ENCODE data around the gene HEXIM2. TPM values are rescaled to one million over a fixed set of nuclear protein-coding genes. Genes with fewer than 3 reads are reported as not detected.

The HEXIM2 gene
- total and polyA plus RNA-seq, 2 of the 4 experiments (the other 2 are of a cell fraction): 4.5 to 6.1 TPM

DNA sequence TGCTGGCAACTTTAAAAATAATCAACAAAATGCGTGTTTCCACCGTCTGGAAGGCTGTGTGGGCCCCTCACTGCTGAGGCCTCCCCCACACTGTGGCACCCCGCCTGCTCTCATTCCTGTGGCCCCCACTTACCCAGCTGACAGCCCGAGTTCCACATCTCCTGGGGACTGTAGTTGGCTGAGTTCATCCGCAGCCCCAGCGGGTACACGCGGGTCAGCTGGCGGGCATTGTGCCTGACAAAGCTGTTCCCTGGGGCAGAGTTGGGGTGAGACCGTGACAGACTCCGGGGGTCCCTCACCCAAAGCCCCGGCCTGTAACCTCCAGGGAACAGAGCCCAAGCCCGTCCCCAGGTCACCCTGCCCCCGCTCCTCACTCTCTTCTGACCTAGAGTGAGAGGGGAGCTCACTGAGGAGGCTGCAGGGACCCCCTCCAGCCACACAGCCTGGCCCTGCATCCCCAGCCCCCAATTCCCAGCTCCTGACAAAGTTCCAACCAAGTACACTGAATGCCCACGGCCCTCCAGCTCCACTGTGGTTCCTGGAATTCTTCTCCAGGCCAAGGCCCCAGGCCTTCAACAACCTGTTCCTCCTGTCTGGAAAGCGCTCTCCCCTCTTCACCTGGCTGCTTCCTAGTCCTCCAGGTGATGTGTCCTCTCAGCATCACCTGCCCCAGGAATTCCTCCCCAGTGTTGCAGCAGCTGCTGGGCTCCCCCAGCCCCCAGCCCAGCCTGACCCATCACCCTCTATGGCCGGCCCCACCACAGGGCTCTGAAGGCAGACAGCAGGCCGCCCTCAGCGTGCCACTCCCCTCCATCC, 47.4 kb upstream of the HEXIM2 start:
- H3K9ac ChIP-seq (ENCODE audit: low read depth, low read length): no peak overlapping the region
- H3K9me1 ChIP-seq (ENCODE audit: insufficient read depth, low read length): no peaks in the 10 kb centered on the region
- no peak overlapping the region for H3K4me3 ChIP-seq (ENCODE audit: insufficient read depth, low read depth, low read length)
- BruUV-seq (replicated peaks): no TSS peak
- intact Hi-C loops (cut with micrococcal nuclease): no loop called here
- no peak overlapping the region for H3K4ac ChIP-seq (ENCODE audit: low read depth, low read length)
- no peak overlapping the region for H3K14ac ChIP-seq (replicated peaks; ENCODE audit: low read depth, low read length)
- H3K23ac ChIP-seq (ENCODE audit: low read depth, low read length): no peak overlapping the region
- in situ Hi-C loops (cut with MboI; ENCODE audit: low sequenced_read_pairs): no loop called here
- peaks cover 5% of the 10 kb centered on the region; the same call in 1 of the 2 replicates for H3K4me1 ChIP-seq (ENCODE audit: control insufficient read depth, insufficient read depth, low read length)
- no peak overlapping the region for H2AK9ac ChIP-seq (replicated peaks; ENCODE audit: low read depth, low read length, poor library complexity)
- H2BK5ac ChIP-seq (ENCODE audit: low read depth, low read length, poor library complexity, severe bottlenecking): no peak overlapping the region
- H4K20me1 ChIP-seq (ENCODE audit: insufficient read depth, low read length): no peaks in the 10 kb centered on the region
- H2BK15ac ChIP-seq (ENCODE audit: low read depth, low read length): no peak overlapping the region
- dilution Hi-C loops (cut with HindIII; ENCODE audit: low sequenced_read_pairs, unreplicated experiment): no loop called here
- no peak for DNase-seq
- ATAC-seq (ENCODE audit: low read depth): no peak
- H3K36me3 ChIP-seq (ENCODE audit: control insufficient read depth, insufficient read depth, low read length): peaks cover 43% of the 10 kb centered on the region
- H3K27ac ChIP-seq (ENCODE audit: insufficient read depth, low read length): no peak overlapping the region
- CTCF ChIA-PET: interaction anchor here (0.8 kb wide), 1 partner anchor 10 kb away, joined by 6 read pairs; no protein-coding TSS in a partner anchor
- no peak overlapping the region for H4K91ac ChIP-seq (ENCODE audit: insufficient read depth, low read depth, low read length)
- H3K9me3 ChIP-seq (ENCODE audit: control insufficient read depth, insufficient read depth, low read length): no peaks in the 10 kb centered on the region
- H2BK20ac ChIP-seq (ENCODE audit: low read depth, low read length): no peak overlapping the region
- TF ChIP-seq, protein P1, sequence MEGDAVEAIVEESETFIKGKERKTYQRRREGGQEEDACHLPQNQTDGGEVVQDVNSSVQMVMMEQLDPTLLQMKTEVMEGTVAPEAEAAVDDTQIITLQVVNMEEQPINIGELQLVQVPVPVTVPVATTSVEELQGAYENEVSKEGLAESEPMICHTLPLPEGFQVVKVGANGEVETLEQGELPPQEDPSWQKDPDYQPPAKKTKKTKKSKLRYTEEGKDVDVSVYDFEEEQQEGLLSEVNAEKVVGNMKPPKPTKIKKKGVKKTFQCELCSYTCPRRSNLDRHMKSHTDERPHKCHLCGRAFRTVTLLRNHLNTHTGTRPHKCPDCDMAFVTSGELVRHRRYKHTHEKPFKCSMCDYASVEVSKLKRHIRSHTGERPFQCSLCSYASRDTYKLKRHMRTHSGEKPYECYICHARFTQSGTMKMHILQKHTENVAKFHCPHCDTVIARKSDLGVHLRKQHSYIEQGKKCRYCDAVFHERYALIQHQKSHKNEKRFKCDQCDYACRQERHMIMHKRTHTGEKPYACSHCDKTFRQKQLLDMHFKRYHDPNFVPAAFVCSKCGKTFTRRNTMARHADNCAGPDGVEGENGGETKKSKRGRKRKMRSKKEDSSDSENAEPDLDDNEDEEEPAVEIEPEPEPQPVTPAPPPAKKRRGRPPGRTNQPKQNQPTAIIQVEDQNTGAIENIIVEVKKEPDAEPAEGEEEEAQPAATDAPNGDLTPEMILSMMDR (conservative IDR thresholded peaks at IDR 0.05; ENCODE audit: low read depth, low read length): no peak
- TF ChIP-seq SMC3 (IDR thresholded peaks at IDR 0.05; ENCODE audit: low read depth, low read length): no peak
- no peak for TF ChIP-seq CHD1 (IDR thresholded peaks at IDR 0.05; ENCODE audit: low read depth, low read length)
- TF ChIP-seq RFX5 (IDR thresholded peaks at IDR 0.05; ENCODE audit: low read depth, low read length): no peak
- no peak for TF ChIP-seq POLR2A (IDR thresholded peaks at IDR 0.05; ENCODE audit: low read depth, low read length)
- TF ChIP-seq NFE2L2 (IDR thresholded peaks at IDR 0.05; ENCODE audit: low read depth, low read length): no peak
- no peak for TF ChIP-seq RCOR1 (IDR thresholded peaks at IDR 0.05; ENCODE audit: insufficient replicate concordance, low read length)
- TF ChIP-seq, protein P2, sequence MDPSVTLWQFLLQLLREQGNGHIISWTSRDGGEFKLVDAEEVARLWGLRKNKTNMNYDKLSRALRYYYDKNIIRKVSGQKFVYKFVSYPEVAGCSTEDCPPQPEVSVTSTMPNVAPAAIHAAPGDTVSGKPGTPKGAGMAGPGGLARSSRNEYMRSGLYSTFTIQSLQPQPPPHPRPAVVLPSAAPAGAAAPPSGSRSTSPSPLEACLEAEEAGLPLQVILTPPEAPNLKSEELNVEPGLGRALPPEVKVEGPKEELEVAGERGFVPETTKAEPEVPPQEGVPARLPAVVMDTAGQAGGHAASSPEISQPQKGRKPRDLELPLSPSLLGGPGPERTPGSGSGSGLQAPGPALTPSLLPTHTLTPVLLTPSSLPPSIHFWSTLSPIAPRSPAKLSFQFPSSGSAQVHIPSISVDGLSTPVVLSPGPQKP (IDR thresholded peaks at IDR 0.05; ENCODE audit: borderline replicate concordance, low read depth, low read length): no peak
- H3K56ac ChIP-seq (ENCODE audit: extremely low read depth, insufficient read depth, low read length): no peak overlapping the region
- no peaks in the 10 kb centered on the region for H3K27me3 ChIP-seq (ENCODE audit: control insufficient read depth, insufficient read depth, low read length)
- WGBS, 2 experiments (ENCODE audit: extremely low coverage in 2 of 2, insufficient read length in 1 of 2): 76% methylated on average over 5 of the region's 19 CpGs; no CpG with 5 or more reads in 1 of the 2 experiments
- no peak overlapping the region for H2BK120ac ChIP-seq (ENCODE audit: low read depth, low read length)
- POLR2A ChIA-PET (ENCODE audit: unreplicated experiment): no interaction called here
- H2AK5ac ChIP-seq (ENCODE audit: low read depth, low read length): no peak overlapping the region
- no peaks in the 10 kb centered on the region; a peak in 1 of 4 replicates for H3K79me1 ChIP-seq (ENCODE audit: low read depth in 1 of 2, low read length in 2 of 2)
- H4K8ac ChIP-seq (ENCODE audit: low read depth in 2 of 2, low read length in 2 of 2): no peak overlapping the region
- no peak overlapping the region for H4K5ac ChIP-seq (ENCODE audit: low read depth, low read length)
- H3K4me2 ChIP-seq (ENCODE audit: low read depth, low read length): no peak overlapping the region
- H3K18ac ChIP-seq (ENCODE audit: low read depth, low read length): no peak overlapping the region
- no peak overlapping the region for H2AFZ ChIP-seq (replicated peaks; ENCODE audit: low read length, poor library complexity)

Data from IMR-90 (cell line).